HS-27A (cell line): ENCODE measurements around the gene SLC5A6.
A peak's percentile ranks its signal among the peaks of the same experiment; 100 is the strongest.

ENCODE experiments used
- DNase-seq: peaks from one replicate; pipeline ENCODE4 v3.0.0-alpha.2; 2012; ENCODE audit warnings: low read depth, missing footprints

The SLC5A6 gene

DNA sequence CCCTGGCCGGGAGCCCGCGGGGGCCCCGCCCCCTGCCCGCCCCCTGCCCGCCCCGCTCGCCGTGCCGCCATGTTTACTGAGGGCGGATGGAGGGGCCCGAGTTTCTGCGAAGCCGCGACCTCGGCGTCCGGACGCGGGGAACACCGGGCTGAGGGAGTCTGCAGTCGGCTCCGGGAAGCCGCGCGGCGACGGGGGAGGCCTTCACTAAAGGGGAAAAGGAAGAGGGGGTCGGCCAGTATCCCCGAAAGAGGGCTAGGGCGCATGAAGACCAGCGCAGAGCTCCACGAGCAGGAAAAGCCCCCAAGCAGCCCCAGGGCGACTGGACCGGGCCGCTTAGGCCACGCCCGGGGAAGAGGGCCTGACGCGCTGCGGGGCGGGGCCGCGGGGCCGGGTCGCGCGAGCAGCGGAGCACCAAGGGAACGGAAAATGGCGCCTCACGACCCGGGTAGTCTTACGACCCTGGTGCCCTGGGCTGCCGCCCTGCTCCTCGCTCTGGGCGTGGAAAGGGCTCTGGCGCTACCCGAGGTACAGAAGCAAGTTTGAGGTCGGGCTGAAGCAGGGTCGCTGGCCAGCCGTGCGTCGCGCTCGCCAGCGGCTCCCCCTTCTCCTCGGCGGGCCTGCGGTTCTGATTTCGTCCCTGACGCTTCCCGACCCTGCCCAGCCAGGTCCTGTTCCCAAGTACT is at the start of gene SLC5A6, which contains the start of gene ATRAID:
TSS of gene SLC5A6 (minus strand) at position 326 of the 683 bp plus-strand sequence. CDS start 4,618 bp downstream, outside the sequence.
TSS of gene ATRAID (plus strand) at position 99 of the 683 bp plus-strand sequence. CDS start at position 427, 328 bp downstream.
- peak; percentile 59 for DNase-seq

DNA sequence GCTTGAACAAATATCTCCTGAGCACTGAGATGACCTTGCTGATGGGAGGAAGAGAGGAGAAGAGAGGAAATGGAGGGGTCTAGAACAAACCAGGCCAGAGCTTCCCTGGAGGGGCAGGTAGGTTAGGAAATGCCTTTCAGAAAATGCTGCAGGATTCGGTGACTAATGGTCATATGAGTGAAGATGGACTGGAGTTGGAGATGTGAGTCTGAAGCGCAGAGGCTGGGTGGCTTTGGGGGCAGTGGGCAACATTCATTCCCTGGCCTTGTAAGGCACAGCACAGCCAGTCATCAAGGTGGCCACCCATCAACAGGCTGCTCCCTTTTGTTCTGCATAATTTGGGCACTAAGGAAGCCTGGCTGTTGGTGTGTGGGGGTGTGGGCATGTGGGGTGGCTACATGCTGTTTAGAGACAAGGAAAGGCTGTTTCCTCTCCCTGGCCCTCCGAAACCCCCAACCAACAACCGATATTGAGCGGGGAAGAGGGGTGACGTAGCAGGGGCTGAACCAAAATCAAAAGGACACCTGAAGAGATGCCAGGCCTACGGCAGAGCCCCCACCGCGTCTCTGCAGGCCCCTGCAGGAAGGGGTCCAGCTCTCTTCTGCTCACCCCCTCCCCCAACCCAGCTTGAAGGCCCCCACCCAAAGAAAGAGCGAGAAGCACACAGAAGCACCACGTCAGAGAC is 49.3 kb upstream of the SLC5A6 start:
- no peak for DNase-seq

DNA sequence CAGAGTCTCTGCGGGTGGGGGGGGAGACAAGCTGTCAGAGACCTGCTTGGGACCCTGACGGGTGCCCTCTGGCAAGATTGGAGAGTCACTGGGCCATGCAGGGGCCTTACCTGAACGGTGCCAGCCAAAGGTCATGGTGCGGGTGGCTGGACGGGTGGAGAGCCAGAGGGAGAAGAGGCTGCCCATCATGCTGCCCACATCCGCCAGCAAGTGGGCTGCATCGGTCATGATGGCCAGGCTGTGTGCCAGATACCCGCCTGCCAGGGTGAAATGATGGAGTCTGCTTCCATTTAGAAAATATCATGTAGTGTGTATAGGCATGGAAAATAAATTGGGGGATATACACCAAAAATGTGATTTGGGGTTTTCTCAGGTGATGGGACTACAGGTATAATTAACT is 46.0 kb upstream of the SLC5A6 start:
- no peak for DNase-seq

DNA sequence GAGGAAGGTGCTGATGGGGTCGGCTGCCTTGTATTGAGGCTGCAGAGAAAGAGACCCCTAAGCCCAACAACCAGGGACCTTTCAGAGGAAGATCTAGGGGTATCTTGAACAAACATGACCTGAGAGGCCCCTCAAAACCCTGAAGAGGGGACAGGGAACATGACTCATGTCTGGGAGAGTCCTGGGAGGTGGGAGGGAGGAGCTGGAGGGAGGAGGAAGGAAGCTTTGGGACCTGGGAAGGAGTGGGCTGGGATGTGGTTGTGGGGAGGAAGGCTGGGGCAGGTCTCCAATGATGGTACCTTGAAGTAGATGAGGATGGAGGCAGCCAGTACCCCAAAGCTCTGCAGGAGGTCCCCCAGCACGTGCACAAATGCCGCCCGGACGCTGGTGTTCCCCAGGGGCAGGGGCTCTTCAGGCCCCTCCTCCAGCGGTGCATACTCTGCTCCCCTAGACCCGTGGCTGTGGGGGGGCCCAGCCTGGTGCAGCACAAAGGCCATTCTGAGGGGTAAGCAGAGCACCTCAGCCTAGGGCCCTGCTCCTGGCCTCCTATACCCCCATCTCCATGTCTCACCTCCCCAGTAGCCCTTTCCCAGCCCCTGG is 44.9 kb upstream of the SLC5A6 start:
- no peak for DNase-seq

DNA sequence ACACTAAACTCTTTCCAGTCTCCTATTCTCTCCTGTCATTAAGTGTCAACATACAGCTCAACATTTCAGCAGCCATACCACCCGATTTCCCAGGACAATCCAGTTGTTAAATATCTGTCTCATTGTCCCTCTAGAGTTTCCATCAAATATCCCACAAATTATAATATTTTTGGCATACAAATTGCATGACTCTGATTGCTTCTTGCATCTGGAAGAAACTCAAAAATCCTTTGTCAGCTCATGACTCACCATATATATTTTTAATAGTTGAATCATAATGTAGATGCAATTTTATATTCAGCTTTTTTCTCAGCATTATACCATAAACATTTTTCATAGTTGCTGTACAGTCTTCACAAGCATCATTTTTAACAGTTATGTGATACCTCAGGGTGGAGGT is 43.6 kb upstream of the SLC5A6 start:
- DNase-seq = peak; percentile 58

DNA sequence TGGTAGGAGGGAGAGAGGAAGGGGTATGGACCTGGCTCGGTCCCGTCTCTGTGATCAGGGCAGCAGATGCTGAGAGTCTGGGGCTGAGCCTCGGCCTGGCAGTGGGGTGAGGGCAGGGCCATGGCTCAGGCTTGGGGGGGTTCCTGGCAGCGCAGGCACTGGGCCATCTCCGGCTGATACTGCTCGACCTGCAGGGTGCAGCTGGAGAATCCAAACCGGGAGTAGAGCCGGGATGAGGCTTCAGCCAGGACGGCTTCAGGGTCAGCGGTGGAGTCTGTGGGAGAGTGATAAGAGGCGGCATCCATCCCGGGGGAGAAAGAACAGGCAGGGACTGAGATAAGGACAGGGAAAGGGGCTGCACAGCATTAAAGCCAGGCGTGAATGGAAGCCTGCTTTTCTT is 43.1 kb upstream of the SLC5A6 start:
- DNase-seq = no peak

DNA sequence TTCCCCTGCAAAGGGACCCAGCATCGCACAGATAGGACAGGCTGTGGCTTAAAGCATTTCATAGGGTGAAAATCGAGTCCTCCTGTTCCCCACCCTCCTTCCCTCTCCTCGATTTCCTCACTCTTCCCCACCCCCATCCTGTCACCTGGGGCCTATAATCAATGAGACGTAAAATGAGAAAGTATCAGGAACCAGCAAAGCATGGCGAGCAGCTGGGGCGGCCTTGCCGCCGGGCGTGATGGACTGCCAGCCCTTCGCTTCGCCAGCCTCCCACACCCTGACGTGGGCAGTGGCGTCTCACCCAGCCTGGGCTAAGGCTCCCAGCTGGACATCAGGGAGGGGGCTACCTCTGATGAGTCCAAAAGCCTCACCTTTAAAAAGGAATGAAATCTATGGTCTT is 39.7 kb upstream of the SLC5A6 start:
- no peak for DNase-seq

DNA sequence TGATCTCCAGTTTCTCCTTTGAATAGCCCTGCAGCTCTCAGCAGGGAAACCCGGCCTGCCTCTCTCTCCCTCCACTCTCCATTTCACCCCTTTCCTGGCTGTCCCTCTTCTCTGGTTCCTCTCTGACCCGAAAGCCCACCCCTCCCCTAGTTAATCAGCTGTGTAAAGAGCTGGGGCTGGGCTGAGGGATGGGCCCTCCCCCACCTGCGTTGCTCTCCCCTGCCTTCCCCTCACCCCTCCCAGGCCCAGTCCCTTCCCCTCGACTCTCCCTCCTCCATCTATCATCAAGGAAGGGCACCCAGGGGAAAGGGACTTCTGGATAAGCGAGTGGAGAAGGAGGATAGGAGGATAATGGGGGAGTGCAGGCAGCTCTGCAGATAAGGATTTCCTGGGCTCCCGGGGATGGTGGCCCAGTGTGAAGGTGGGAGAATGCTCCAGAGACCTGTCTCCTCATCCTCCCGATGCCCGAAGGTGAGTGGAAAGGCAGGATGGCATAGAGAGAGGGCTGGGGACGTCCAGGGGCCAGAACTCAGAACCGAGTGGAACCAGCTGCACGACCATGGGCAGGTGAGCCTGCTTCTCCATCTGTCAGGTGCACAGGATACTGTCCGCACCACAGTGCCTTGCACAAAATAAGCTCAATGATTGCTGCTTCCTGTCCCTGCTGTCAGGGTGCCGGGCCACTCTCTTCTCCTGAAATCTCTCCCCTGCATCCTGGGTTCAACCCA is 38.7 kb upstream of the SLC5A6 start:
- no peak for DNase-seq

DNA sequence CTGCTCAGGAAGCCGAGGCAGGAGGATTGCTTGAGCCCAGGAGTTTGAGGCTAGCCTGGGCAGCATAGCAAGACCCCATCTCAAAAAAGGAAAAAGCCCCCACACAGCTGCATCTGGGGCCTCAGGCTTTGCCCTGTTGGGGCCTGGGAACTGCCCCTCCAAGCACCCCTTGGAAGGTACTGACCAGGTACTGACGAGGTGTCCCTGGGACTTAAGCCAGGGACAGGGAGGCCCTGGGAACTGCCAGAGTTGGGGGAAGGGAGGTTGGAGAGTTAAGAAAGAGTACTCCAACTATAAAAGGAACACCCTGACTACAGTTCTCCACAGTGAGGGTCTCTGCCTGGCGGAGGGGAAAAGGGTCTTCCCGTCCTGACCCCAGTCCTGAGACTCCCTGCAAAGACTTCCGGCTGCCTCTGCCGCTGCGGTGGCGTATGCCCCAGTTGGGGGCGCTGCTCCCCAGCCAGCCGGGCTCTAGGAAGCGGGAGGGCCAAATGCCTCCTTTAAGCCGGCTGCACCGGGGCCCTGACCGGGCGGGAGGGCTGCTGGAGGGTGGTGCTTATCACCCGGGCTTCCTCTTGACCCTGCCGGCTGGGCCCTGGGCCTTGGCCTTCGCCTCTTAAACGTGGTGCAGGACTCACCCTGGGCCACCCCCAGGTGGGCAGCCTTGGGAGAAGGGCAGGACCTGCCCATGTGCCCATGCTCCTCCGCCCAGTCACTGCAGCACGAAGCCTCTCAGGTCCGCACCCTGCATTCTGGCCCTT is 38.0 kb upstream of the SLC5A6 start:
- no peak for DNase-seq

DNA sequence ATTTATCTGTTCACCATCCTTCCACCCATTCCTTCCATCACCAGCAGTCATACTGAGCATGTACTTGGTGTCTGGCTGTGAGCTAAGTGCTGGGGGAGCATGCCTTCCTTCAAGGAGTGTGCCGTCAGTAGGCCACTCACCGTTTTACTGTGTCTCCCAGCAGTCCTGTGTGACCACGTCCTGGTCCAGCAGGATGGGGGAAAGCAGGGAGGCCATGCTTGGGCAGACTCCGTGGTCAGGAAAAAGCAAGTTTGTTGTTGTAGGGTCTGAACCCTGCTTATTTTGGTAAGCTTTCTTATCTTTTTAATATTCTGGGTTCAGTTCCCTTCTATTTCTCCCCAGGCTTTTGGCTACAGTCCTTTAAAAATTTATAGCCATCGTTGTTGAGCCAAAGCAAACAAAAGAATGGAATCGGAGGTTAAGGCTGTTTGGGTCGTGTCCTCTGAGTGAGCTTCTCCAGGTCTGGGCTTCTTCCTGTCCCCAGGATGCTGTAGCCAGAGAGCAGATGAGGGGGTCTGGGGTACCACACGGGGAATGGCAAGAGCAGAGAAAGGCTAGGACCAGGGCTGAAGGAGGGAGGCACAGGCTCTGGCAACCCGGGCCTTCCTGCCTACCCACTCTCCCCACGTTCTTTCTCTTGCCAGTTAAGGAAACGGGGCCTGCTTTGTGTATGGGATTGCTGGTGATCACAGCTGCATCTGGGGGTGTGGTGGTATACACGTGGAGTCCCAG is 37.3 kb upstream of the SLC5A6 start:
- no peak for DNase-seq

DNA sequence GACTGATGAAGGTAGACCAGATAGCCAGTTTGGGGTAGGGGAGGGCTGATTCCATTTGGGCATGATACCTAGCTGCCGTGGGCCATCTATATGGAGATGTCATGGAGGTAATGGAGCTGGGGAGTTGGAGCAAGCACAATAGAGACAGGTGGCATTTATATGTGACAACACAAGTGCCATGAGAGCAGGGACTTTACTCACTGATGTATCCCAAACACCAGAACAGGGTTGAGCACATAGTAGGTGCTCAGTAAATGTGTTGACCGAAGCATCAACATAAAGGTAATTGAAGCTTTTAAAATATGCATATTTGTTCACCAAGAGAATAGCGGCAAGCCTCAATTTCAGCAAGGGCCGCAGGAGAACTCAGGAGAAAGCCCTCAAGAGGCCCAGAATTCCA is 35.8 kb upstream of the SLC5A6 start:
- no peak for DNase-seq

DNA sequence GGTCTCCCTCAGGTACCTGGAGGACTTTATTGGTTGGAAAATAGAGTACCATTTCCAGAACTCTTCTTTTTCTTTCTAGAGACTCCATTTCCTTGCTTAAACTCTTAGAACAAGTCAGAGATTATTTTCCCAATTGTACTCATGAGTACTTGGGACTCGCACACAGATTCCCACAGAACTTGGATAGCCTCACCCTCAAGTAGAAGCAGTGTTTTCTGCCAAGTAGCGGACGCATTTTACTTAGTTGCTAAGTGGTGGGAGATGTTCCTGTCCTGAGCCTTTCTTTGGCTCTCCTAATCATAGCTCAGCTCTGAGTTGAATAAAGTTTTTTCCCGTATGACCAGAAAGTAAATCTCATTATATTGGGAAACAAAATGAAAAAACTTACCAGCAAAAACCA is 33.6 kb upstream of the SLC5A6 start:
- no peak for DNase-seq

DNA sequence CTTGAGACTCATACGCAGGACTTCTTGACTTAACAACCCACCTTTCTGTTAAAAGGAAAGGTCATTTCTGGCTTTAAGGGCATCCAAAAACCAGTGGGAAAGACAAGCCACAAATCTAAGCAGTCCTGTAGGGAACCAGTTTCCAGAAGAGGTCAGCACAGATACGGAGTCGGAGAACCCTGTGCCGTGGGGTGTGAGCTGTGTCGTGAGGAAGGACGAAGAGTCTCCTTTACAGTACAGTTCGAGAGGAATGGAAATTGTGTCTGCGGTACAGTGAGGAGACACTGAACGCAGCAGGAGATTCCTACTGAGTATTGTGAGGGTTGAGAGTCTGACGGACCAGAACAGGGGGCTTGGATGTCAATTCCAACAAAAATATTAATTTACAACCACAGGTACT is 33.0 kb upstream of the SLC5A6 start:
- DNase-seq = no peak

DNA sequence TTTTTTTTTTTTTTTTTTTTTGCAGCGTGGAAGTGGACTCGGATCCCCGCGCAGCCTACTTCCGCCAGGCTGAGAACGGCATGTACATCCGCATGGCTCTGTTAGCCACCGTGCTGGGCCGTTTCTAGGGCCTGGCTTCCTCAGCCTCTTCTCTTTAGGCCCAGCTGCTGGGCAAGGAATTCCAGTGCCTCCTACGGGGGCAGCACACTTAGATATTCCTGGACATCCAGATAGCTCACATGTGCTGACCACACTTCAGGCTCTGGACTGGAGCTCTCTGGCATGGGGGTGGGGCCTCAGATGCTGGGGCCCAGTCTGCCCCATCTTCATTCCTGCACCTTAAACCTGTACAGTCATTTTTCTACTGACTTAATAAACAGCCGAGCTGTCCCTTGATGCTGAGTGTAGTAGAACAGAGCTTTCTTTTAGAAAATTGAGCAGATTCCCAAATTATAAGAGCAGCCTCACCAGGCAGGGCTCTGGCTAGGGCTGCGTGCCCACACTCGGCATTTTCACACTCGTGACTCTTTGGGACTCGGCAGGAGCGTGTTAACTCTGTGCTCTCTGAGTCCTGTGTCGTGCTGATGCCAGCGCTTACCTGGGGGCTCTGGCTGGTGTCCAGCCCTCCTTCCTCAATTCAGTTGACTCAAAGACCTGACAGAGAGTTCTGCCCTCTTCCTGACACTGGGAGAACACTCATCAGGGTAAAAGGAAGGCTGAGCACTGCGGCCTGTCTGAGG is 31.5 kb upstream of the SLC5A6 start:
- DNase-seq = no peak

DNA sequence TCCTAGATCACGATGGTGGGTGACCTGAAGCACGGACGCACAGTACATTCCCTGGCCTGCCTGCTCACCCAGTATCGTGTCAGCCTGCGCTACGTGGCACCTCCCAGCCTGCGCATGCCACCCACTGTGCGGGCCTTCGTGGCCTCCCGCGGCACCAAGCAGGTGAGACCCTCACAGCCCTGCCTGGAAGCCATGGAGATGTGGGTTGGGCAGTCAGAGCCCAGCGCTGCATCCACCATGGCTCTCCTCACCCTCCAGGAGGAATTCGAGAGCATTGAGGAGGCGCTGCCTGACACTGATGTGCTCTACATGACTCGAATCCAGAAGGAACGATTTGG is 30.5 kb upstream of the SLC5A6 start:
- no peak for DNase-seq

DNA sequence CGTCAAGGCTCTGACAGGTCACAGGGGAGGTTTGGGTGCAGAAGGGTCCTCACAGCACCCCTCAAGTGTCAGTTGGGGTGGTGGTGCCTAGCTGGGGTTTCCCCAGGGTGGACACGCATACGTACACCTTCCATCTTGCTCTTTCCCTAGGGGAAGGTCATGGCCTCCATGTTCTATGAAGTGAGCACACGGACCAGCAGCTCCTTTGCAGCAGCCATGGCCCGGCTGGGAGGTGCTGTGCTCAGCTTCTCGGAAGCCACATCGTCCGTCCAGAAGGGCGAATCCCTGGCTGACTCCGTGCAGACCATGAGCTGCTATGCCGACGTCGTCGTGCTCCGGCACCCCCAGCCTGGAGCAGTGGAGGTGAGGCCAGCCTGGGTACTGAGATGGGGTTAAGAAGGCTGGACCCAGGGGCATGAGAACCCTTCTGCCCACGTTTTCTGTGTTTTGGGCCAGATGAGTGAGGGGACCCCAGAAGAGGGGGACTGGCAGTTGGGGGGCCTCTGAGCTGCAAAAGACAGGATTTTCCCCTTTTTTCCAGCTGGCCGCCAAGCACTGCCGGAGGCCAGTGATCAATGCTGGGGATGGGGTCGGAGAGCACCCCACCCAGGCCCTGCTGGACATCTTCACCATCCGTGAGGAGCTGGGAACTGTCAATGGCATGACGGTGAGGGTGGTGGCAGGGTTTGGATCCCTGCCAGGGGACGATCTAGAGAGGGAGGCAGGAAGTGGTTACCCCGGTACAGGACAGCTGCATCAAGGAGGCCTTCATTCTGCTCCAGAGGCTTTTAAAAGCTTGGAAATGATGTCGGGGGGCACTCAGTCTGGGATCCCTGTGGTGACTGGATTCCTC is 29.9 kb upstream of the SLC5A6 start:
- no peak for DNase-seq

DNA sequence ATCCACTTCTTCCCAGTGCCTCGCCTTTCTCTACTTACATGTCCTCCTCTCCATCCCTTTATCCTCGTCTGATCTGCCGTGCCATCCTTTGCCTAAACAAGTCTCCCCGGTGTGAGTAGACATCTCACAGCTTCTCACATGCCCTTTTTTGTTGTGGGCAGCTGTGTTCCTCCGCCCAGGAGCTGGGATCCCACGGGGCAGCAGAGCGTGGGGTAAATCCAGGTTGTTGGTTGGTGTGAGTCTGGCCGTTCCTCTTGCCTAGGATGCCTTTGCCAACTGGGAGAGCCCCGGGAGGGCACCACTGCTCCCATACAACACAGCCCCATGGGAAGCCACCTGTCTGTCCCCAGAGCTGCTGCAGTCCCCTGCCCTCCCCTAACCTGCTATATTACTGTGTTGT is 28.3 kb upstream of the SLC5A6 start:
- no peak for DNase-seq

DNA sequence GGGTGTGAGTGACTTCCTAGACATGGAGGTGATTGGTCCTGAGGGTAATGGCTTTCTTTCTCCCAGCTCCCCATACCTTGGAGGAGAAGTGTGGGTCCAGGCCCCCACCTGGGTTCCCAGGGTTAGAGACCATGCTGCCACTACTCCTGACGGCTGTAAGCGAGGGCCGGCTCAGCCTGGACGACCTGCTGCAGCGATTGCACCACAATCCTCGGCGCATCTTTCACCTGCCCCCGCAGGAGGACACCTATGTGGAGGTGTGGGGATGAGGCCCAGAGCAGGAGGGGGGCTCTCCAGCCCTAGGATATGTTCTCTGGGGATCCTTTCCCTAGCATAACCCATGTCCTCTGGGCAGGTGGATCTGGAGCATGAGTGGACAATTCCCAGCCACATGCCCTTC is 26.9 kb upstream of the SLC5A6 start:
- no peak for DNase-seq

DNA sequence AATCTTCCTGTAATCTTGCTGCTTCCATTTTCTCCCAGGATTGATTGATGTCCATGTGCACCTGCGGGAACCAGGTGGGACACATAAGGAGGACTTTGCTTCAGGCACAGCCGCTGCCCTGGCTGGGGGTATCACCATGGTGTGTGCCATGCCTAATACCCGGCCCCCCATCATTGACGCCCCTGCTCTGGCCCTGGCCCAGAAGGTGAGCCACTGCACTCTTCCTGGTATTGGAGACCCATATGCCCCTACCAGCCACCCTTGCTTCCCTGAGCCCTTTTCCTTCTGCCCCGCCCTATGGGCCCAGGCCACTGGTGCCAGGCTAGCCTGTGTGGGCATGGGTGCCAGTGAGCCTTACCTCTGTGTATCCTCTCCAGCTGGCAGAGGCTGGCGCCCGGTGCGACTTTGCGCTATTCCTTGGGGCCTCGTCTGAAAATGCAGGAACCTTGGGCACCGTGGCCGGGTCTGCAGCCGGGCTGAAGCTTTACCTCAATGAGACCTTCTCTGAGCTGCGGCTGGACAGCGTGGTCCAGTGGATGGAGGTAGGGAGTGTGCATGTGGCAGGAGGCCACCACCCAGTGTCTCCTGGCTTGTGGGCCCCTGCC is 25.4 kb upstream of the SLC5A6 start:
- DNase-seq = no peak
